CD14-positive monocyte (primary cell): ENCODE data around the gene OTC. TPM values are rescaled to one million over a fixed set of nuclear protein-coding genes. Genes with fewer than 3 reads are reported as not detected.

Experiments used
- DNase-seq, 3 donors: peaks; one replicate each; pipeline ENCODE4 v3.0.0-alpha.2; 2011 to 2022
- H2AFZ ChIP-seq: 2 replicates; pipeline ENCODE4 v1.6.0; 2012; ENCODE audit warnings: mild to moderate bottlenecking, low read depth, low read length, inconsistent platforms; ENCODE audit not compliant: insufficient read depth, poor library complexity, severe bottlenecking
- H3K27ac ChIP-seq, 2 donors: 1 replicate in 1 of 2; 2 replicates in 1 of 2; pipeline ENCODE4 v1.5.1; 2012 to 2013; ENCODE audit warnings: low read length in 2 of 2, control low read depth in 1 of 2, inconsistent platforms in 1 of 2, low read depth in 1 of 2, mild to moderate bottlenecking in 1 of 2
- H3K27me3 ChIP-seq, 2 donors: one replicate each; pipeline versions ENCODE4 v1.6.0 to v1.6.1; 2011 to 2013; ENCODE audit warnings: low read length in 2 of 2; ENCODE audit not compliant: control insufficient read depth in 2 of 2, insufficient read depth in 2 of 2
- H3K36me3 ChIP-seq, 2 donors: replicated peaks in 1 of 2; 1 replicate in 1 of 2; 2 replicates in 1 of 2; pipeline versions ENCODE4 v1.5.1 to v1.6.1; 2012 to 2013; ENCODE audit warnings: low read length in 2 of 2, control low read depth in 1 of 2, inconsistent platforms in 1 of 2, mild to moderate bottlenecking in 1 of 2; ENCODE audit not compliant: insufficient read depth in 2 of 2, control insufficient read depth in 1 of 2
- H3K4me1 ChIP-seq, 2 donors: 1 replicate in 1 of 2; 2 replicates in 1 of 2; pipeline versions ENCODE4 v1.5.1 to v1.6.1; 2012 to 2013; ENCODE audit warnings: low read length in 2 of 2, control low read depth in 1 of 2, inconsistent platforms in 1 of 2, mild to moderate bottlenecking in 1 of 2, moderate library complexity in 1 of 2; ENCODE audit not compliant: insufficient read depth in 2 of 2, control insufficient read depth in 1 of 2
- H3K4me2 ChIP-seq: replicated peaks from 2 replicates; pipeline ENCODE3; 2012; ENCODE audit warnings: low read length, moderate library complexity, mild to moderate bottlenecking; ENCODE audit not compliant: poor library complexity, severe bottlenecking; ENCODE audit errors: extremely low read depth
- H3K4me3 ChIP-seq, 3 experiments: fragments of 200-600 bp in 1 of 3; sonication (generic) in 1 of 3; replicated peaks in 1 of 3; 1 replicate in 2 of 3; 2 replicates in 1 of 3; pipeline ENCODE4 v1.5.1; 2011 to 2013; ENCODE audit warnings: low read length in 3 of 3, mild to moderate bottlenecking in 3 of 3, control low read depth in 2 of 3, low read depth in 2 of 3, inconsistent platforms in 1 of 3, moderate library complexity in 1 of 3
- H3K79me2 ChIP-seq: 2 replicates; pipeline ENCODE4 v1.6.0; 2012; ENCODE audit warnings: mild to moderate bottlenecking, control low read depth, inconsistent platforms, low read length, moderate library complexity; ENCODE audit not compliant: insufficient read depth
- H3K9ac ChIP-seq: 2 replicates; pipeline ENCODE4 v1.6.0; 2017; ENCODE audit warnings: low read length, mild to moderate bottlenecking; ENCODE audit not compliant: insufficient read depth, poor library complexity, severe bottlenecking
- H3K9me3 ChIP-seq, 2 donors: replicated peaks in 1 of 2; 1 replicate in 1 of 2; 2 replicates in 1 of 2; pipeline versions ENCODE4 v1.5.1 to v1.6.1; 2012 to 2013; ENCODE audit warnings: low read length in 2 of 2, control low read depth in 1 of 2; ENCODE audit not compliant: control insufficient read depth in 1 of 2, insufficient read depth in 1 of 2
- H4K20me1 ChIP-seq: 2 replicates; pipeline ENCODE4 v1.6.0; 2012; ENCODE audit warnings: mild to moderate bottlenecking, low read length, control low read depth, moderate library complexity; ENCODE audit not compliant: insufficient read depth
- H3K27ac Mint-ChIP-seq, 7 donors: one replicate each; pipeline ENCODE4 v1.8.0; 2020; ENCODE audit warnings: mild to moderate bottlenecking in 7 of 7, mixed read lengths in 7 of 7, moderate library complexity in 6 of 7, inconsistent platforms in 2 of 7
- H3K27me3 Mint-ChIP-seq, 3 donors: one replicate each; pipeline ENCODE4 v1.8.0; 2021 to 2022; ENCODE audit warnings: low read depth in 3 of 3, mild to moderate bottlenecking in 3 of 3, mixed read lengths in 3 of 3, moderate library complexity in 3 of 3, inconsistent platforms in 1 of 3
- H3K36me3 Mint-ChIP-seq, 2 donors: one replicate each; pipeline ENCODE4 v1.8.0; 2020; ENCODE audit warnings: mixed read lengths in 2 of 2, inconsistent platforms in 1 of 2, mild to moderate bottlenecking in 1 of 2
- H3K4me1 Mint-ChIP-seq: one replicate; pipeline ENCODE4 v1.8.0; 2020; ENCODE audit warnings: mild to moderate bottlenecking, mixed read lengths
- H3K4me3 Mint-ChIP-seq, 2 donors: one replicate each; pipeline ENCODE4 v1.8.0; 2020; ENCODE audit warnings: mild to moderate bottlenecking in 2 of 2, mixed read lengths in 2 of 2, moderate library complexity in 1 of 2
- H3K9me3 Mint-ChIP-seq, 7 donors: one replicate each; pipeline ENCODE4 v1.8.0; 2020 to 2022; ENCODE audit warnings: mixed read lengths in 7 of 7, mild to moderate bottlenecking in 6 of 7, moderate library complexity in 6 of 7, inconsistent platforms in 2 of 7
- CTCF ChIP-seq: fragments of 200-600 bp; IDR thresholded peaks from one replicate; pipeline ENCODE4 v1.8.0; 2022; ENCODE audit warnings: antibody characterized with exemption, mild to moderate bottlenecking
- WGBS: methylation state at CpG from one replicate; pipeline ENCODE4 v1.1.5; 2013; ENCODE audit warnings: missing lambda C conversion rate; ENCODE audit not compliant: insufficient coverage; 5-methylcytosine and 5-hydroxymethylcytosine counted together
- intact Hi-C, 2 donors: fragments of 100-400 bp; cut with micrococcal nuclease; formaldehyde crosslinking; loops; one replicate each; pipeline versions ENCODE4 v1.15.0 to v1.15.1; 2023
- polyA plus RNA-seq, 3 donors: library from polyadenylated mRNA; depleted of rRNA in 1 of 3; unstranded in 2 of 3; stranded (reverse) in 1 of 3; fragments of 300-500 nt in 2 of 3; fragments of >200 nt in 1 of 3; fragmentation: Illumina TruSeq in 2 of 3; gene quantifications; 1 replicate in 2 of 3; 2 replicates in 1 of 3; pipeline ENCODE4 v1.2.3, GENCODE V29; 2012 to 2021

OTC gene
- polyA plus RNA-seq, 3 donors: not detected

- no peaks in the 10 kb centered on the region for H3K79me2 ChIP-seq
Observed at GRCh38 chrX:38312436-38312835, 40.0 kb upstream of the OTC start.

GRCh38 chrX:38313190-38313589, 39.2 kb upstream of the OTC start:
- H3K27me3 ChIP-seq: no peaks in the 10 kb centered on the region
- DNase-seq: no peak
- H3K9ac ChIP-seq: no peak overlapping the region
- no peak overlapping the region for H3K4me3 ChIP-seq
- Mint-ChIP-seq H3K36me3 (peaks cover 24 to 27% of the 10 kb centered on the region in 2 donors), H3K9me3 (no peaks in the 10 kb centered on the region), H3K4me1 (no peaks in the 10 kb centered on the region), H3K27me3 (peaks cover 0 to 6% (median 1%) of the 10 kb centered on the region in 3 donors), H3K4me3 (no peak overlapping the region), H3K27ac (no peak overlapping the region)
- no peak overlapping the region for H2AFZ ChIP-seq
- H3K9me3 ChIP-seq: no peaks in the 10 kb centered on the region
- no peaks in the 10 kb centered on the region for H4K20me1 ChIP-seq
- no CpG with 5 or more reads among the region's 4 CpGs for WGBS
- intact Hi-C loops: no loop called here
- H3K36me3 ChIP-seq: peaks cover 15 to 33% of the 10 kb centered on the region in 2 donors
- no peaks in the 10 kb centered on the region for H3K4me1 ChIP-seq
- H3K79me2 ChIP-seq: no peaks in the 10 kb centered on the region
- no peak for TF ChIP-seq CTCF
- H3K27ac ChIP-seq: no peak overlapping the region
- H3K4me2 ChIP-seq: no peak overlapping the region

More at GRCh38 chrX:38312436-38312835, 40.0 kb upstream of the OTC start:
- Mint-ChIP-seq H3K27ac (no peak overlapping the region), H3K4me1 (no peaks in the 10 kb centered on the region), H3K27me3 (peaks cover 0 to 6% (median 1%) of the 10 kb centered on the region in 3 donors), H3K9me3 (no peaks in the 10 kb centered on the region), H3K36me3 (peaks cover 26 to 31% of the 10 kb centered on the region in 2 donors), H3K4me3 (no peak overlapping the region)
- Histone ChIP-seq H3K36me3 (peaks cover 13 to 33% of the 10 kb centered on the region in 2 donors), H3K4me3 (no peak overlapping the region), H3K9ac (no peak overlapping the region), H2AFZ (no peak overlapping the region), H3K27me3 (no peaks in the 10 kb centered on the region), H3K4me2 (no peak overlapping the region), H3K9me3 (no peaks in the 10 kb centered on the region), H3K27ac (no peak overlapping the region), H4K20me1 (no peaks in the 10 kb centered on the region), H3K4me1 (no peaks in the 10 kb centered on the region)
- TF ChIP-seq CTCF: no peak
- intact Hi-C loops: no loop called here
- no peak for DNase-seq
- WGBS: no CpG with 5 or more reads among the region's 4 CpGs
